ENCODE measurements around the gene BORCS8.
"Not testable (repeated sequence)": the region's sequence is repeated elsewhere in the genome, so short reads cannot be mapped to it uniquely, and the experiment has no call there.

The BORCS8 gene

DNA sequence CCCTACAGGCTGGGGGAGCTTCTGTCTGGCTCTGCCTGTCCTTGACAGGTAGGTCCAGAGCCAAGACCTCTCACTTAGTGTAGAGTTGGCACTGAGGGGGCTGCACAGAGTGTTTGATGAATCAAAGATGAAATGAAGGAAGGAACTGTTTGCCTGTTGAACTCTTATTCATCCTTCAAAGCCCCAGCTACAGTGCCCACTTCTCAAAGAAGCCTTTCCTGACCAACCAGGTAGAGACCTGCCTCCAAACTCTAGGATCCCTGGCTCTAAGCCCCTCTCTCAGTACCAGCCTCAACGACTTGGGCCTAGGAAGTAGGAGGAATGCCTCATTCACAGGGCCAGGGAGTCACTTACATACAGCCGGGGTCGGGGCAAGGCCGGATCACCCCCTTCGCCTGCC is 44.6 kb downstream of the BORCS8 start:
- ATAC-seq: no peak

GRCh38 chr19:19146865-19147264 is 45.1 kb downstream of the BORCS8 start:
- no peak for ATAC-seq

DNA sequence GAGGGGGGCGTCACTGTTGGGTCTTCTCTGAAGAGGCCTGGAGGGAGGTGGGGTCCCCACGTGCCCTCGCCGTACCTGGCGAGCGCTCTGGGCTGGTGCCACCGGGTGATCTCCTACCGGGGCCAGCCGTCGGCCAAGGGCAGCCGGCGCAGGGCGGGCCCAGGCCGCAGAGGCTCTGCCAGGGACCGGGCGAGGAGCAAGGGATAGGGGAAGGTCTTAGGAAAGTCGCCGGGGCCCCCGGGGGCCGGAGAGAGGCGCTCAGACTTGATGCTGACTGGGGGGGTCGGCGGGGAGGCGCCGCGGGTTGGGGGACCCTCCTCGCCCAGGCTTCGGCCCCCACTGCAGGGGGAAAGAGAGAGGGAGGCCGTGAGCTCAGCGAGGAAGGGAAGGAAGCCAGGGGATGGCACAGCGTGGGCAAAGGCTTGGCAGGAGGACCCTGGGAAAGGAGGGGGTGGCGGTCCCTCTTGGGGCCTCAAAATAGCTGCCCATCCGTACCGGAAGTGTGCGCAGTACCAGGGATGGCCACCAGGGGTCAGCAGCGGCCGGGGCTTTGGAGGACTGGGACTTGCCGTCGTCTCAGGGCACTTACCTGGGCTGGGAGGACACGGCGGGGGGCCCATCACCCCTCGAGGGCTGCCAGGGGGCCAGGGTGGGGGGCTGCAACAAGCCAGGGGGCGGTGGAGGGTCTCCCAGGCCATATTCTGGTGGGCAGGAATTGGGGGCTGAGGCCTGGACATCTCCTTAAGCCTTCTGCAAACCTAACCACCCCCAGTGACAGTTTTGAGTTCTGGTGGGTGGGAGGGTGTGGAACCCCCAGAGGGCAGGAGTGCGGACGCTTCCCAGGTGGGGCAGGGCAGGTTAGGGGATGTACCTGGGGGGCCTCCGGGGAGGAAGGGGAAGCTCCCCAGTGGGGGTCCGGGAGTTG is 46.0 kb downstream of the BORCS8 start:
- ATAC-seq: peak; percentile 83 to 90

GRCh38 chr19:19145281-19145680 is 46.7 kb downstream of the BORCS8 start:
- ATAC-seq: no peak

DNA sequence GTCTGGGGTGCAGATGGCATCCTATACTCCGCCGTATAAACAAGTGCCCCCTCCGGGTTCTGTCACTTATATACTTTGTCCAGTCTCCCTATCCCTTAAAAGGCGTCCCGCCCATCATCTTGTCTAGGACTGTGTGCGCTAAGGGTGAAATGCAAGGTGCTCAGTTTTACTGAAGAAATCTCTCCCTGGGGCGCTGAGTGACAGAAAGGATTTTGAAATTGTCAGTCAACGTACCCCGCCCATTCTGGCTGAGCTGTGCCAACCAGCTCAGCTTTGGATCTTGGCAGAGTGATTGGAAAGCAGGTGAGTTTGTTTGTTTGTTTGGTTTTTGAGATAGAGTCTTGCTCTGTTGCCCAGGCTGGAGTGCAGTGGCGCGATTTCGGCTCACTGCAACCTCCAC is 49.6 kb downstream of the BORCS8 start:
- no peak for ATAC-seq

- no peak for ATAC-seq
Measured at GRCh38 chr19:19140476-19140875, 51.5 kb downstream of the BORCS8 start.

- ATAC-seq: no peak
Measured at GRCh38 chr19:19139876-19140229, 52.1 kb downstream of the BORCS8 start.

DNA sequence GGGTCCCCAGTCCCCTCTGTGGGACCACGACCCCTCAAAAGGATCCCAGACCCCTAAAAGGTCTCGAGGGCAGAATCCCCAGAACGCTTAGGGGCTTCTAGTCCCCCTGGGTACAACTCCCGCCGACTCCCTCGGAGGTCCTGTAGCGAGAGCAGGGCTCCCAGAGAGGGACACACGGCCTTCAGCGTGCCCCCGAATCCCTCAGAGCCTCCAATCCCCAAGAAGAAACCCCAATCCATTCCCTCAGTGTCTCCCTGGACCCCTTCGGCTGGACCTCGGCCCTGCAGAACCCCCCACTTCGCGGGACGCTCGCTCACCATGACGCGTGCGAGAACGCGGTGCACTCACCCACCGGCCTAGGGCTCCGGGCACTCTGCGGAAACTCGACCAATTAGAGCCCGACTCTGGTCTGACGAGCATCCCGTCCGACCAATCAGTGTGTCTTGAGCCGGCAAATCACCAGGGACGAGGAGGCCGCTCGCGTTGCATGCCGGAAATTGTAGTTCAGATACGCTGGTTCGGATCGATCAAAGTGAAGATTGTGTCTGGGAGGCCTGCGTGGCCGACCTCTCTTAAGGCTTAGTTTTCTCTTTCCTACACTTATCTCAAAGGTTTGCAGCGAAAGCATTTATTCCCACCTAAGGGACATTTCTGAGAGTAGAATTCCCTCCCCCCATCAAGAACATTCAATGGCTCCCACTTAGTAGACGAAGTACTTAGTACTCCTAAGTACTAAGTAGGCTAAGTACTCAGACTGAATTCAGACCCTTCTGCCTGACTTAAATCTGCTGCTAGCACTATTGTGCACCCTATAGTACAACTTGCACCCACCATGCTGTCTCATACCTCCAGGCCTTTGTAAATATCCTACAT is 53.6 kb downstream of the BORCS8 start, which contains the start of gene TMEM161A:
Gene TMEM161A (minus strand): TSS at position 370 of the 873 bp plus-strand sequence. CDS start 50 bp downstream, at position 320.
- peak; percentile 100 for ATAC-seq

DNA sequence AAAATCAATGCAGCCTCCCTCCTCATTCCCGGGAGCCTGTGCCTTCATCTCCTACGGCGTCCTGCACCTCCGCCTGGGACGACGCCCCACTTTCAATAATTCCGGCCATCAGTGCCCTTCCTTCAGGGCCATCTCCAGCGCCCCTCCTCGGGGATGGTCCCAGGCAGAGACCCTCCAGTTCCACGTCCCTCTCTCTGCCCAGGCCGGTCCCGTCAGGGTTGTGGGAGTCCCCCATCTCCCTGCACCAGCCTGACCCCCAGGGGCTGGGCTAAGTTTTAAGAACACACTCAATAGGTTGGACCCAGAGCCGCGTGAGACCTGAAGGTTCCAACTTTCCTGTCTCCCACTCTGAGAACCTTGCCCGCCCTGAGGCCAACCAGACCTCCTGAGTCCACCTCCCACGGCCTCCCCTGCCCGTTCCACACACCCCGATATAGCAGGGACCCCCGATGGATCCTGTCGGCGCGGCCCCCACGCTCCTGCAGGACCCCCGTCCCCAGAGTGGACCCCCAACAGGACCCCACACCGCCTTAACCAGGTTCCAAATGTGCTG is 54.3 kb downstream of the BORCS8 start:
- no peak for ATAC-seq

DNA sequence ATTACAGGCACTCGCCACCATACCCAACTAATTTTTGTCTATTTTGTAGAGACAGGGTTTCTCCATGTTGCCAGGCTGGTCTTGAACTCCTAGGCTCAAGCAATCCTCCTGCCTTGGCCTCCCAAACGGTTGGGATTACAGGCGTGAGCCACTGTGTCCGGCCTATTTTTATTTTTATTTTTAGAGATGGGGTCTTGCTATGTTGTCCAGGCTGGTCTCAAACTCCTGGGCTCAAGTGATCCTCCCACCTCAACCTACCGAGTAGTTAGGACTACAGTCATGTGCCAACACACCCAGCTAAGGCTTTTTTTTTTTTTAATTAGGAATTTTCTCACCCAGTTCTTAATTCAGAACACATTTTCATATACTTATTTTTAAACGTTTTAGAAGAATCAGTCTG is 56.2 kb downstream of the BORCS8 start:
- not testable (repeated sequence) for ATAC-seq

GRCh38 chr19:19134687-19135158 is 57.2 kb downstream of the BORCS8 start:
- ATAC-seq: no peak

DNA sequence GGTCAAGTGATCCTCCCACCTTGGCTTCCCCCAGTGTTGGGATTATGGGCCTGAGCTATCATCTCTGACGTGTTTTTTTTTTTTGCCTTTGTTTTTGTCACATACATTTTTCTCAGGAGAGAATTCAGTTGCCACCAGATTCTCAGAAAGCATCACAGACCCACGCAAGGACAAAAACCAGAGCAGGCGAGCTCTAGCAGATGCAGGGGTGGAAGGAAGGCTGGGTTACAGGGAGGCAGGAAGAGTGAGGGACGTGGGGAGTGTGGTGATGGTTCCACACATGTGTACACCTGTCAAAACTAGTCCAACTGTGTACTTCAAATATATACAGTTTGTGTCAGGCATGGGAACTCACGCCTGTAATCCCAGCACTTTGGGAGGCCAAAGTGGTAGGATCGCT is 58.0 kb downstream of the BORCS8 start:
- no peak for ATAC-seq

DNA sequence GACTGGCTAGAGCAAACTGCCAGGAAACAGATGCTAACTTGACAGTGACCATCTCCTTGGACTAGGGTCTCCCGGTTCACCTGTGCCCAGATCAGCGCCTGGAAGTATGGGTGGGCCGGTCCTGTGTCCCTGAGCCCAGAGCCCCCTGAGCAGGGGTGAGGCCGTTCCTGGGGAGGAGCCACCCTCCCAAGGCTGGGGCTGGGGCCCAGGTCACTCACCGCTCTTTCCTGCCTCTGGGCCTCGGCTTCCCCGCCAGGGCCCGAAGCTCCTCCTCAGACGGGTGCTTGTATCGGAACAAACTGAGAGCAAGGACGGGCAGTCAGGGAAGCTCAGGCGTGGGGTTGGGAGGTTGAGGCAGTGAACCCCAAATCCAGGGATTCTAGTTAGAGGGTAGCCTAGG is 59.0 kb downstream of the BORCS8 start:
- no peak for ATAC-seq

DNA sequence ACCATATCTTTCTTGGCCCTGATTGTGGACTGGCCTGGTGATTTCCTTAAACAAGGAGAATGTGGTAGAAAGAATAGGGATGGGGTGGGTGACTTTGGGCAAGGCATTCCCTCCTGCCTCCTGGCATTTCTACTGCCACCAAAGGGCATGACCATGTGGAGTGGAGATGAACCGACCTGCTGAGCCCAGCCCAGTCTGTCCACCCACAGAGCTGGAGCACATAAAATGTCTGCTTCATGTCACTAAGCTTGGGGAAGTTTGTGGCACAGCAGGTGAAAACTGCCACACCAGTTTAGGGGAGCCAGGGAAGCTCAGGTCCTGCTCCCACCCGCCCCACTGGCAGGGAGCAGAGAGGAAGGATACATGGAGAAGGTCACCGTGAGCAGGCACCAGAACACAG is 60.0 kb downstream of the BORCS8 start:
- ATAC-seq: no peak

All from activated CD4-positive, CD25-positive, alpha-beta regulatory T cell treated with anti-CD3 and anti-CD28 coated beads, Interleukin-2, amount 50 U/mL, for 24 hours (primary cell).